ENCODE data around the gene ANKRD13A.
A peak's percentile ranks its signal among the peaks of the same experiment; 100 is the strongest.
"Not testable (repeated sequence)": the region's sequence is repeated elsewhere in the genome, so short reads cannot be mapped to it uniquely, and the experiment has no call there.

ANKRD13A gene

DNA sequence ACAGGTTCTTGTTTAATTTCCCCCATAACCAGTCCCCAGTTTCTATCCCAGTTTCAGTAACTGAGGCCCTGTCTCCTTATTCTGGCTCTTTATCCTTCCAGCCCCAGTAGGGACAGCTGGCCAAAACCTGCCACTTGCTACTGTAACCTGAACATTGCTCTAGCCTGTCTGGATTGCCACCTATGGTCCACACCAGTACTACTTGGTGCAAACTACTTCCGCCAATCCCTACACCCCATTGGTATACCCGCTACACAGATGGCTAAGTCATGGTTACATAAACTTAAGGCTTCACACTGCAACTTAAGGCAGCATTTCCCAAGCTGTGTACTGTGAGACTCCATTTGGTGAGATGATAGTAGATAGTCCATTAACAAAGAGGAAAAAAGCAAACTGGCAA, 69.4 kb downstream of the ANKRD13A start:
- TF ChIP-seq, protein P1, sequence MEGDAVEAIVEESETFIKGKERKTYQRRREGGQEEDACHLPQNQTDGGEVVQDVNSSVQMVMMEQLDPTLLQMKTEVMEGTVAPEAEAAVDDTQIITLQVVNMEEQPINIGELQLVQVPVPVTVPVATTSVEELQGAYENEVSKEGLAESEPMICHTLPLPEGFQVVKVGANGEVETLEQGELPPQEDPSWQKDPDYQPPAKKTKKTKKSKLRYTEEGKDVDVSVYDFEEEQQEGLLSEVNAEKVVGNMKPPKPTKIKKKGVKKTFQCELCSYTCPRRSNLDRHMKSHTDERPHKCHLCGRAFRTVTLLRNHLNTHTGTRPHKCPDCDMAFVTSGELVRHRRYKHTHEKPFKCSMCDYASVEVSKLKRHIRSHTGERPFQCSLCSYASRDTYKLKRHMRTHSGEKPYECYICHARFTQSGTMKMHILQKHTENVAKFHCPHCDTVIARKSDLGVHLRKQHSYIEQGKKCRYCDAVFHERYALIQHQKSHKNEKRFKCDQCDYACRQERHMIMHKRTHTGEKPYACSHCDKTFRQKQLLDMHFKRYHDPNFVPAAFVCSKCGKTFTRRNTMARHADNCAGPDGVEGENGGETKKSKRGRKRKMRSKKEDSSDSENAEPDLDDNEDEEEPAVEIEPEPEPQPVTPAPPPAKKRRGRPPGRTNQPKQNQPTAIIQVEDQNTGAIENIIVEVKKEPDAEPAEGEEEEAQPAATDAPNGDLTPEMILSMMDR (IDR thresholded peaks at IDR 0.05; ENCODE audit: insufficient read depth, low read length, poor library complexity, severe bottlenecking) = no peak
- Histone ChIP-seq H3K27me3 (replicated peaks; ENCODE audit: control insufficient read depth, insufficient read depth, low read length) (no peaks in the 10 kb centered on the region), H3K36me3 (ENCODE audit: control insufficient read depth, insufficient read depth, low read length) (no peaks in the 10 kb centered on the region), H3K4me3 (replicated peaks; ENCODE audit: low read depth, low read length) (no peak overlapping the region)
- DNase-seq (ENCODE audit: extremely low read depth, insufficient read length) = no peak

DNA sequence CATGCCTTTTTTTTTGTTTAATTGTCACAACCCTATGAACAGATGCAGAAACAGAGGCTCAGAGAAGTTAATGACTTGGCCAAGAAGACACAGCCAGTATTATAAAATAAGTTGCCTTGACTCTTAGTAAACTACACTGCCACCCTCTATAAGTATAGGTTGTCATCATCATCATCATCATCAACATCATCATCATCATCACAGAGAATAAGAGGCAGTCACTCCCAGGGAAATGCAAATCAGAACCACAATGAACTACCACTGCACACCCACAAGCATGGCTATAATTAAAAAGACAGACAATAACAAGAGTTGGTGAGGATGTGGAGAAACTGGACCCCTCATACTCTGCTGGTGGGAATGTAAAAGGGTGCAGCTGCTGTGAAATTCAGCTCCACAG, 72.3 kb downstream of the ANKRD13A start:
- TF ChIP-seq, protein P1 (IDR thresholded peaks at IDR 0.05; ENCODE audit: insufficient read depth, low read length, poor library complexity, severe bottlenecking) = no peak
- no peak overlapping the region for H3K4me3 ChIP-seq (replicated peaks; ENCODE audit: low read depth, low read length)
- no peaks in the 10 kb centered on the region for H3K36me3 ChIP-seq (ENCODE audit: control insufficient read depth, insufficient read depth, low read length)
- no peaks in the 10 kb centered on the region for H3K27me3 ChIP-seq (replicated peaks; ENCODE audit: control insufficient read depth, insufficient read depth, low read length)
- no peak for DNase-seq (ENCODE audit: extremely low read depth, insufficient read length)

DNA sequence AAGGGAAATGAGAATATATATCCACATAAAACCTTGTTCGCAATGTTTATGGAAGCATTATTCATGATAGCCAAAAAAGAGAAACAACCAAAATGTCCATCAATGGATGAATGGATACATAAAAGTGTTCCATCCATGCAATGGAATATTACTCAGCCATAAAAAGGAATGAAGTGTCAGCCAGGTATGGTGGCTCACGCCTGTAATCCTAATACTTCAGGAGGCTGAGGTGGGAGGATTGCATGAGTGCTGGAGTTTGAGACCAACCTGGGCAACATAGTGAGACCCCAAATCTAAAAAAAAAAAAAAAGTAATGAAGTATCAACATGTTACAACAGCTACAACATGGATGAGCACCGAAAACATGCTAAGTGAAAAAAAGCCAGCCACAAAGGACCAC, 72.7 kb downstream of the ANKRD13A start:
- no peaks in the 10 kb centered on the region for H3K27me3 ChIP-seq (replicated peaks; ENCODE audit: control insufficient read depth, insufficient read depth, low read length)
- no peaks in the 10 kb centered on the region for H3K36me3 ChIP-seq (ENCODE audit: control insufficient read depth, insufficient read depth, low read length)
- no peak for DNase-seq (ENCODE audit: extremely low read depth, insufficient read length)
- TF ChIP-seq, protein P1 (IDR thresholded peaks at IDR 0.05; ENCODE audit: insufficient read depth, low read length, poor library complexity, severe bottlenecking) = no peak
- no peak overlapping the region for H3K4me3 ChIP-seq (replicated peaks; ENCODE audit: low read depth, low read length)

DNA sequence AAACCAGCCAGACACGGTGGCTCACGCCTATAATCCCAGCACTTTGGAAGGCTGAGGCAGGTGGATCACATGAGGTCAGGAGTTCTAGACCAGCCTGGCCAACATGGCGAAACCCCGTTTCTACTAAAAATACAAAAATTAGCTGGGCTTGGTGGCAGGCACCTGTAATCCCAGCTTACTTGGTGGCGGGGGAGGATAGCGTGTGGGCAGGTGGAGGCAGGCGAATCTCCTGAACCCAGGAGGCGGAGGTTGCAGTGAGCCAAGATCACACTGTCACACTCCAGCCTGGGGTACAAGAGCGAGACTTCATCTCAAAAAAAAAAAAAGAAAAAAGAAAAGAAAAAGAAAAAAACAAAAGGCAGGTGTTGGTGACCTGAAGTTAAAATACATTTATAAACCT, 73.4 kb downstream of the ANKRD13A start:
- DNase-seq (ENCODE audit: extremely low read depth, insufficient read length); H3K27me3 ChIP-seq (replicated peaks; ENCODE audit: control insufficient read depth, insufficient read depth, low read length); H3K36me3 ChIP-seq (ENCODE audit: control insufficient read depth, insufficient read depth, low read length); H3K4me3 ChIP-seq (replicated peaks; ENCODE audit: low read depth, low read length): not testable (repeated sequence)

DNA sequence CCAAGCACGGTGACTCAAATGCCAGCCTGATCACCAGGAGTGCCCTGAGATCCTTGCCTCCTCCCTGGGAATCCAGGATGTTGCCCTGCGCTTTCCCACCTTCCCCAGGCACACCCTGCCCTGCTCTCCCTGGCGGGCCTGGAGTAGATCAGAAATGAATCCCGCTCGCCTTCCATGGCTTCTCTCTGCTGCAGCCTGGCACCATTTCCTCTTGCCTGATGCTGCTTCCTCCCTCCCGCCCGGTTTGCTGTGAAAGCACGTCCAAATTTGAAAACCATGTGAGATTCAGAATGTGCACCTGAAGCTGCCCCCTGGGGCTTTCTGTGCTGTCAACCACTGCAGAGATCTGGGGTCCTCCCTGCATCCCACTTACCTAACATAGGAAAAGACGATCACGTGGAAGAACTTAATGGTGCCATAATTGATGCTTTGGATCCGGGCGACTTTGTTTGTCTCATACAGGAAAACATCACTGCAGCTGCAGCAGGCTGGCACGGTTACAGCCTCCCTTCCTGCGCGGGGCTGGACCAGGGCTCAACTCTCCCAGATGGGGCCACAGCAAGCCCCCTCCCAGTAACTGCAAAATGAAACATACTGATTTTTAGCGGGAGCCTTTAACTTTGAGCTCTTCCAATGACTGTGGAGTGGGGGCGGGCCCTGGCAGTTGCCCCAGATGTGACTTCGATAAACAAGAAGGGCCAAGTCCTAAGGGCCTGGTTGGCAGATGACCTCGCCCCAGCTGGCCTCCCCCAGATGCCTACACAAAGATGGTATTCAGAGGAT, 74.0 kb downstream of the ANKRD13A start:
- peak; percentile 24 for DNase-seq (ENCODE audit: extremely low read depth, insufficient read length)

DNA sequence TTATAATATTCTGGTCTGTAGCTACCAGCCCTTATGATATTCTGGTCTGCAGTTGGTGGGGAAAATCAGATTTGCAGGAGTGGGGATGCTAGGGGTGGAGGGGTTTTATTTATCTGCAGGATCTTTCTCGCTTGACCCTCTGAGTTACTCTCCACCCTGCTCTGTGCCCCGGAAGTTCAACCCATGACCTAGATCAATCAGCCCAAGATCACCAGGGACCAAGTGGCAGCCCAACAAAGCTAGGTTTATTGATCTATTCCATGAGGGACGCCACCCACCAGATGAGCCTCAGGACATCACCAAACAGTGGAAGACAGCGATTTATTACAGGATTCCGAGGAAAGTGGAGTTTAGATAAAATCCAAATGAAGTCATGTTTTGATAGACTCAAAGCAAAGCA, 74.9 kb downstream of the ANKRD13A start:
- no peaks in the 10 kb centered on the region for H3K36me3 ChIP-seq (ENCODE audit: control insufficient read depth, insufficient read depth, low read length)
- DNase-seq (ENCODE audit: extremely low read depth, insufficient read length) = no peak
- H3K4me3 ChIP-seq (replicated peaks; ENCODE audit: low read depth, low read length) = no peak overlapping the region
- H3K27me3 ChIP-seq (replicated peaks; ENCODE audit: control insufficient read depth, insufficient read depth, low read length) = no peaks in the 10 kb centered on the region
- TF ChIP-seq, protein P1 (IDR thresholded peaks at IDR 0.05; ENCODE audit: insufficient read depth, low read length, poor library complexity, severe bottlenecking) = no peak

More for the DNA sequence above, 74.0 kb downstream of the ANKRD13A start:
- no peaks in the 10 kb centered on the region for H3K36me3 ChIP-seq (ENCODE audit: control insufficient read depth, insufficient read depth, low read length)
- H3K27me3 ChIP-seq (replicated peaks; ENCODE audit: control insufficient read depth, insufficient read depth, low read length) = no peaks in the 10 kb centered on the region
- TF ChIP-seq, protein P1 (IDR thresholded peaks at IDR 0.05; ENCODE audit: insufficient read depth, low read length, poor library complexity, severe bottlenecking) = no peak
- H3K4me3 ChIP-seq (replicated peaks; ENCODE audit: low read depth, low read length) = peak overlapping the region; percentile 6
